ENCODE results near the gene BACH2.
"Not testable (repeated sequence)": the region's sequence is repeated elsewhere in the genome, so short reads cannot be mapped to it uniquely, and the experiment has no call there.

Gene BACH2

GRCh38 chr6:89927791-89928550, 368.7 kb downstream of the BACH2 start:
- peak; percentile 35 for DNase-seq

GRCh38 chr6:89927264-89927663, 369.4 kb downstream of the BACH2 start:
- DNase-seq, result no peak

DNA sequence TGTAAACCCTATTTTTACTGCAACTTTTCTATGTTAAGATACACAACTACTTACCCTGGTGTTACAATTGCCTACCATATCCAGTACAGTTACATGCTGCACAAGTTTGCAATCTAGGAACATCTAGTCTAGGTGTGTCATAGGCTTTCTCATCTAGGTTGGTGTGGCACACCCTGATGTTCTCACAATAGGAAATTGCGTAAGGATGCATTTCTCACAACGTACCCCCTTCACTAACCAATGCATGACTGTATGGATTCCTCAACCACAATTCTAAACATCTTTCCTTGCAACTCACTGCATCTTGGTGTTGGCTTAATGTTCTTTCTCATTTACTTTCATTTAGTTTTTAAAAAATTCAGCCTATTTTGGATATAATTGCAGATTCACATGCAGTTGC, 370.8 kb downstream of the BACH2 start:
- DNase-seq, result peak; percentile 35

DNA sequence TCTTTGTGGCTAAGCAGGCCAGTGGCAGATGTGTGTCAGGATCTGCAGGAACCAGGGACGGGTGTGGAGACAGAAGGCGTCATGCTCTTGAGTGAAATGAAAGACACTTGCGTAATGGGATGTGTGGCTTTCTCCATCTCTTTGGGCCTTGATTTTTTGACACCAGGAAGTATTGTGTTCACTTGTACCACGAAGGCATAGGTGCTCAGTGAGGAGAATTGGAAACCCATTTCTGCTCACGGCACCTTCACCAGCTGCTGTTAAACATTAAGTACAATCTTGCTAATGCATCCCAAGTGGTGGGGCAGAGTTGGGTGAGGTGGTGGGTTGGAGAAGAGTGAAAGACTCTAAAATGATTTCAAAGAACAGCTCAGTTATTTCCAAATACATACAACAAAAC, 372.4 kb downstream of the BACH2 start:
- peak; percentile 21 for DNase-seq

DNA sequence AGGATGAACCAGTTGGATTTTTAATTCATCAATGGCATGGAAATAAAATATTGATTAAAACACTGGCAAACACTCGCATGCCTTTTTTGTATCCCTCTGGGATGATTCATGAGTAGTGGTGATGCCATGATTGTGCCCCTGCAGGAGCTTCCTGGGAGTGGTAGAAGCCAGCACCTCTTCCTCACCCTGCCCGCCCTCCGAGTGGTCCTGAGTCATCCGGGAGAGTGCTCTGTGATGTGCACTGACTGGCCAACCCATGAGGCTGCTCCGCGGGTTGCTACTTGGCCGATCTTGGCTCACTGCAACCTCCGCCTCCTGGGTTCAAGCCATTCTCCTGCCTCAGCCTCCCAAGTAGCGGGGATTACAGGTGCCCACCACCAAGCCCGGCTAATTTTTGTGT, 375.0 kb downstream of the BACH2 start:
- no peak for DNase-seq

GRCh38 chr6:89921197-89921596, 375.4 kb downstream of the BACH2 start:
- no peak for DNase-seq

DNA sequence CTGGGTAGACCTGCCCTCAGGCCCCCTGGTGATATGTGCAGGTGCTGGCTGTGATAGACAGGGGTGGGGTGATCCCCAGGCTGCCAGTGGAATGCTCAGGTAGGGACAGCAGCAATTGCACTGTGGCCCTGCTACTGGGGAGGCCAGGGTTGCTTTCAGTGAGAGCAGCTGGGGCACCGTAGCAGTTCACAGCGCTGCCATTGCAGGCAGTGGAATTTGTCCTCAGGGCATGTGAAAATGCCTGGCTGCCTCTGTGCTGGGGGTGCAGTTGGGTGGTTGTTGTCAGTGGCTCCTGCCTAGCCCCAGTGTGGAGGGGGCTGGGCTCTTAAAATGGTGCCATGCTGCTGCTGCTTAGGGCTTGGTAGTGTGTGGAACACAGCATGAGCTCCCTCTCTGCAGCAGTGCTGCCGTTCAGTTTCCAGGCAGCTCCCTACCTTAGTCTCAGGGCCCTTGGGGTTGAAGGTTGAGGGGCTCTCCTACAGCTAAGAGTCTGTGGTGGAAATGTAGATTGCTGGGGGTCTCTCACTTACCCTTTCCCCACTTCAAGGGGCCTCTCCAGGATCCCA, 378.8 kb downstream of the BACH2 start:
- DNase-seq, result no peak

DNA sequence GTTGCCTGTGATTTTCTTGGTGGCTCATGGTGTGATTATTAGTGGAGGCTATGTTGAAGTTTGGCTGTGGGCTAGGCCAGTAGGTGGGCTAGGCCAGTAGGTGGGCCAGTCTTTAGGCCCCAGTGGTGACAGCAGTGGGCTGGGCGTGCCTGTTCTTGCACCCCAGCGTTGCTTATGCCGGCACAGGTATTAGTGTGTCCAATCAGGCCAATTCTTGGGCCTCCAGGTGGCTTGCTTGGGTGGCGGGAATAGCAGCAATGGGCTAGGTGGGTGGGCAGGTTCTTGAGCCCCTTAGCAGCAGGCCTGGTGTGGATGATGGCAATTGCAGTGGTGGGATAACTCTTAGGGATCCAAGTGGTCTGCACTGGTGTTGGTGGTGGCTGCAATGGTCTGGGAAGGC, 379.4 kb downstream of the BACH2 start:
- no peak for DNase-seq

DNA sequence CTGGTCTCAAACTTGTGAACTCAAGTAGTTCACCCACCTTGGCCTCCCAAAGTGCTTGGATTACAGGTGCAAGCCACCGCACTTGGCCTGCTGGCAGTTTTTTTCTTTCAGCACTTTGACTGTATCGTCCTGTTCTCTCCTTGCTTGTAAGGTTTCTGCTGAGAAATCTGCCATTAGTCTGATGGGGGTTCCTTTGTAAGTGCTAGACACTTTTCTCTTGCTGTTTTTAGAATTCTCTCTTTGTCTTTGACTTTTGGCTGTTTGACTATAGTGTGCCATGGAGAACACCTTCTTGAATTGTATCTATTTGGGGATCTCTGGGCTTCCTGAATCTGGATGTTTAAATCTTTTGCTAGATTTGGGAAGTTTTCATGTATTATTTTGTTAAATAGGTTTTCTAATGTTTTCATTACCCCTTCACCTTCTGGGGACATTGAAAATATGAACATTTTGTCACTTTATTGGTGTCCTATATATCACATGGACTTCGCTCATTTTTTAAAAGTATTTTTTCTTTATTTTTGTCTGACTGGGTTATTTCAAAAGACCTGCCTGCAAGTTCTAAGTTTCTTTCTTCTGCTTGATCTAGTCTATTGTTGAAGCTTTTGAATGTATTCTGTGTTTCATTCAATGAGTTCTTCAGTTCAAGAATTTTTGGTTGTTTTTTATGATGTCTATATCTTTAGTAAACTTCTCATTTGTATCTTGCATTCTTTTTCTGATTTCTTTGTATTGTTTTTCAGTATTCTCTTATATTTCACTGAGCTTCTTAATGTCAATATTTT, 380.3 kb downstream of the BACH2 start:
- no peak for DNase-seq

GRCh38 chr6:89910902-89911240, 385.8 kb downstream of the BACH2 start:
- no peak for DNase-seq

GRCh38 chr6:89910001-89910901, 386.4 kb downstream of the BACH2 start:
- DNase-seq, result not testable (repeated sequence)

GRCh38 chr6:89895276-89895874, 401.3 kb downstream of the BACH2 start:
- DNase-seq, result peak; percentile 67

- DNase-seq, result no peak
These were observed 402.5 kb downstream of the BACH2 start, which contains the start of gene GJA10 for GRCh38 chr6:89894169-89894568. TSS of gene GJA10 (plus strand) at chr6:89894469. CDS start at chr6:89894469, 0 bp downstream.

GRCh38 chr6:89892577-89892976, 404.1 kb downstream of the BACH2 start:
- not testable (repeated sequence) for DNase-seq

DNA sequence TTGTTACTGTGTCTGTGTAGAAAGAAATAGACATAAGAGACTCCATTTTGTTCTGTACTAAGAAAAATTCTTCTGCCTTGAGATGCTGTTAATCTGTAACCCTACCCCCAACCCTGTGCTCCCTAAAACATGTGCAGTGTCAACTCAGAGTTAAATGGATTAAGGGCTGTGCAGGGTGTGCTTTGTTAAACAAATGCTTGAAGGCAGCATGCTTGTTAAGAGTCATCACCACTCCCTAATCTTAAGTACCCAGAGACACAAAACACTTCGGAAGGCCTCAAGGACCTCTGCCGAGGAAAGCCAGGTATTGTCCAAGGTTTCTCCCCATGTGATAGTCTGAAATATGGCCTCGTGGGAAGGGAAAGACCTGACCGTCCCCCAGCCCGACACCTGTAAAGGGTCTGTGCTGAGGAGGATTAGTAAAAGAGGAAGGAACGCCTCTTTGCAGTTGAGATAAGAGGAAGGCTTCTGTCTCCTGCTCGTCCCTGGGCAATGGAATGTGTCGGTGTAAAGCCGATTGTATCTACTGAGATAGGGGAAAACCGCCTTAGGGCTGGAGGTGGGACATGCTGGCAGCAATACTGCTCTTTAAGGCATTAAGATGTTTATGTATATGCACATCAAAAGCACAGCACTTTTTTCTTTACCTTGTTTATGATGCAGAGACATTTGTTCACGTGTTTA, 405.7 kb downstream of the BACH2 start:
- DNase-seq, result not testable (repeated sequence)

- DNase-seq, result no peak
These were observed 407.8 kb downstream of the BACH2 start for GRCh38 chr6:89888871-89889270.

DNA sequence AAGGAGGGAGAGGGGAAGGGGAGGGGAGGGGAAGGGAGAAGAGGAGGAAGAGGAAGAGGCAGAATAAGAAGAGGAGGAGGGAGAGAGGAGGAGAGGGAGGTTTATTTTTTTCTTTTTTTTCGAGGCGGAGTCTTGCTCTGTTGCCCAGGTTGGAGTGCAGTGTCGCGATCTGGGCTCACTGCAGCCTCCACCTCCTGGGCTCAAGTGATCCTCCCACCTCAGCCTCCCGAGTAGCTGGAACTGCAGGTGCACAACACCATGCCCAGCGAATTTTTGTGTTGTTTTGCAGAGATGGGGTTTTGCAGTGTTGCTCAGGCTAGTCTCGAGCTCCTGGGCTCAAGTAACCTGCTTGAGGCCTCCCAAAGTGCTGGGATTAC, 408.5 kb downstream of the BACH2 start:
- DNase-seq, result no peak

GRCh38 chr6:89887452-89888137, 409.0 kb downstream of the BACH2 start:
- DNase-seq, result no peak

GRCh38 chr6:89886378-89887120, 410.1 kb downstream of the BACH2 start:
- no peak for DNase-seq

All from hematopoietic multipotent progenitor cell treated with erythropoietin and hydrocortisone succinate and interleukin-3 and kit ligand, for 4 days (in vitro differentiated cells).